Sciatic nerve (tissue), 2 donors: ENCODE measurements around the gene RNF213. TPM values are rescaled to one million over a fixed set of nuclear protein-coding genes. Genes with fewer than 3 reads are reported as not detected.

Experiments
- ATAC-seq: fragments of 200-7000 bp; cut with Tn5 transposase; one replicate; pipeline ENCODE4 v1.9.1; 2020; ENCODE audit warnings: mild to moderate bottlenecking, moderate library complexity
- DNase-seq: peaks from one replicate; pipeline ENCODE4 v3.0.0-alpha.2; 2020; ENCODE audit warnings: low spot score
- intact Hi-C: fragments of 100-400 bp; cut with DNase I; formaldehyde crosslinking; loops from one replicate; pipeline ENCODE4 v1.14.2; 2022
- total RNA-seq: library from RNA; stranded (reverse); fragmentation: NEBNext Ultra II Directional; extraction: Animal tissue kit (Norgen Biotek cat#: 25700); gene quantifications from one replicate; pipeline ENCODE4 v1.2.1, GENCODE V29; 2021
- donor health status: DM: no; HTN: no; CAD: no.
- donor health status: DM: no; HTN: no; CAD: no.

Gene RNF213
- total RNA-seq = 178 TPM

DNA sequence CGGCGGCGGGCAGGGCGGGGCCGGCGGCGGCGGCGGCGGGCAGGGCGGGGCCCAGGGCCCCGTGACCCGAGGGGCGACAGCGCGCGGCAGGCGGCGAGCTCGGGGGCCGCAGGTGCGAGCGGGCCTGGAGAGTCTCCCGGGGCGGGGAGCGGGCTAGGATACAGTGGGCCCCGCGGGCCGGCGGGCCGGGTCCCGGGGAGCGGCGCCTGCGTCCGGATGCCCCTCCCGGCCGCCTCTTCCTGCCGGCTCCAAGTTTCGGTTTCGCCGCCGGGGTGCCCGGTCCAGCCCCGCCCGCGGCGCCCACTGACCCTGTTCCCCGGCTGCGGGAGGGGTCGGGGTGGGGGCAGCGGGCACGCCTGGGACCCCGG is at the start of gene RNF213:
TSS of gene RNF213 (plus strand) at position 62 of the 368 bp plus-strand sequence. CDS start 2,830 bp downstream, outside the sequence.
- intact Hi-C loops = no loop called here
- DNase-seq (peak; percentile 77), ATAC-seq (peak; percentile 7)

DNA sequence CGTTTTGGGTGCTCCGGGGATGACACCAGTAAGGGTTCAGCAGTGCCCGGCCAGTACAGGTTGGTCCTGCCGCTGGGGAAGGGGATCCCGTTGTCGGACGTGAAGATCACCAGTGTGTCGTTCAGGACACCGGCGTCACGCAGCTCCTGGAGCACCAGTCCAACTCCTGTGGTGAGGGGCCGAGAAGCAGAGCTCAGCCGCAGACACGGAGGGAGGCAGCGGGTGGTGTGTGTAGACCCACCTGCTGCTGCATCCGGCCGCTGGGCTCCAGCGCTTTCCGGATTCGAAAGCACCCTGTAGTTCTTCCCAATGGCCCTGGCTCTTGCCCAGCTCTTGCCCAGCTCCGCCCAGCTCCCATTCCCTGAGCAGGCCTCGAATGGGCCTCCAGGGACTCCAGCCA is 48.5 kb upstream of the RNF213 start:
- intact Hi-C loops = no loop called here
- ATAC-seq (no peak), DNase-seq (no peak)

DNA sequence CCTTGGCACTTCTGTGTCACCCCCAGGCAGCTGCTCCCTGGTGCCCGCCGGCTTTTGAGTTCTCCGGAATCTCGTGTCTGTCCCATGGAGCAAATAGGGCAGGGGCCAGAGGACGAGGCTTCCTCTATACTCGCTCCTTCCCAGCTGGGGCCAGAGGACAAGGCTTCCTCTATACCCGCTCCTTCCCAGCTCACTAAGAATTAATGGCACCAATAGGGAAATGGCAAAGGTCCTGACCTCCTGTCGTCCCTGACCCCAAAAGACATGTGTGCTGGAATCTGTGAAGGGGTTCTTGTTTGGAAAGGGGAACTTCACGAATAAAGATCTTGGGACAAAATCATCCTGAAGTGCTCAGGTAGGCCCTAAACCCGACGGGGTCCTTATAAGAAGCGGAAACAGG is 48.1 kb upstream of the RNF213 start:
- DNase-seq = no peak
- no peak for ATAC-seq
- intact Hi-C loops = no loop called here

- intact Hi-C loops = no loop called here
- DNase-seq (no peak), ATAC-seq (no peak)
These were observed 47.5 kb upstream of the RNF213 start for GRCh38 chr17:80212962-80213642.

DNA sequence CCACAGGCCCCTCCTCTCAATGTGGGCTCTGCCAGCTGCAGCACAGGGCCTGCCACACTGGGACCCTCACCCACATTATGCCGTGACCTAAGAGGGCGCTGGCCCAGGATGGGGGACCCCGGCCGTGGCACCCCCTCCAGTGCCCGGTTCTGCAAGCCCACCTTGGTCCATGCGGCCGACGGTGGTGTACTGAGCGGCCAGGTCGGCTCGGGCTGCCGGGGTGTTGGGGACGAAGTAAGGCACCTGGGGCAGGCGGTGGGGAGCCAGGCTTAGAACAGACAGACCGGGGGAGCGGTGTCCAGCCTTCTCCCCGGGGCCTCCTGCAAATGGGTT is 47.0 kb upstream of the RNF213 start:
- DNase-seq (no peak), ATAC-seq (no peak)
- intact Hi-C loops = no loop called here

- ATAC-seq (no peak), DNase-seq (no peak)
- intact Hi-C loops = no loop called here
These were observed 46.4 kb upstream of the RNF213 start for GRCh38 chr17:80214012-80214877.

- DNase-seq = no peak
- intact Hi-C loops = no loop called here
- no peak for ATAC-seq
These were observed 45.8 kb upstream of the RNF213 start for GRCh38 chr17:80214878-80215210.

- no peak for ATAC-seq
- DNase-seq = no peak
- intact Hi-C loops = no loop called here
These were observed 43.9 kb upstream of the RNF213 start for GRCh38 chr17:80216473-80217456.

DNA sequence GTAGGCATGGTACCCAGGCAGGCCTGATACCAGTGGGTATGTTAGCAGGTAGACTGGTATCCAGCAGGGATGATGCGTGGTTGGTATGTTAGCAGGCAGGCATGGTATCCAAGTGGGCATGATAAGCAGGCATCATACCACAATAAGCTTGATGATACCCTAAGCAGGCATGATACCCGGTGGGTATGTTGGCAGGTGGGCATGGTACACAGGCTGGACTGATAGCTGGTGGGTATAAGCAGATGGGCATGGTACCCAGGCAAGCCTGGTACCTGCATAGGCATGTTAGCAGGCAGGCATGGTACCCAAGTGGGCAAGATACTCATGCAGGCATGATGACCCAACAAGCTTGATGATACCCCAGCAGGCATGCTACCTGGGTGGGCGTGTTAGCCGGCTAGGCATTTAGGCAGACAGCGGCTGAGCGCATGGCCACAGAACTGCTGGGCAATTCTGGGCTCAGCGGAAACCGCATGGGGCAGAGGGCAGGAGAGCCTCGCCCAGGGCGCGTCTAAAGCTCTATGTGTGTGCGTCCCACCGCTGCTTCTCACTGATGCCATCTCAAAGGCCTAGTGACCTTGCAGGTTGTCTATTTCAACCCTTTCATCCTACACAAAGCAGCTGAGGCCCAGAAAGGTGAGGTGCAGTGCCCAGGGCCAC is 42.8 kb upstream of the RNF213 start:
- ATAC-seq = no peak
- intact Hi-C loops = no loop called here
- DNase-seq = no peak

DNA sequence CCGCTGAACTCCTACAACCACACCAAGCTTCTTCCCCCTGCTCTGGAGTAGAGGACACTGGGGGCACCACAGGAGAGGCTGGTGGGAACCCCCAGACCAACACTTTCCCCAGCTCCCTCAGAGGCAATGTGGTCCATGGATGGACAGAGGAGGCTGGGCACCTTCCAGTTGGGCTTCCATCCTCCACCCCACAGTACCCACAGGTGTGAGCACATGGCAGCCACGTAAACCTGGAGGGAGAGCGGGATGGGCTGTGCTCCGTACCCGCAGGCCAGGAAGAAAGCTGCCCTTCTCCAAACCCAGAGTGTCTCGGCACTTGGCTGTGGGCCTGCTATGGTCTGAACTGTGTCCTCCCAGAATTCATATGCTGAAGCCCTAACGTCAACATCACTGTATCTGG is 42.3 kb upstream of the RNF213 start:
- DNase-seq (no peak), ATAC-seq (no peak)
- intact Hi-C loops = no loop called here

DNA sequence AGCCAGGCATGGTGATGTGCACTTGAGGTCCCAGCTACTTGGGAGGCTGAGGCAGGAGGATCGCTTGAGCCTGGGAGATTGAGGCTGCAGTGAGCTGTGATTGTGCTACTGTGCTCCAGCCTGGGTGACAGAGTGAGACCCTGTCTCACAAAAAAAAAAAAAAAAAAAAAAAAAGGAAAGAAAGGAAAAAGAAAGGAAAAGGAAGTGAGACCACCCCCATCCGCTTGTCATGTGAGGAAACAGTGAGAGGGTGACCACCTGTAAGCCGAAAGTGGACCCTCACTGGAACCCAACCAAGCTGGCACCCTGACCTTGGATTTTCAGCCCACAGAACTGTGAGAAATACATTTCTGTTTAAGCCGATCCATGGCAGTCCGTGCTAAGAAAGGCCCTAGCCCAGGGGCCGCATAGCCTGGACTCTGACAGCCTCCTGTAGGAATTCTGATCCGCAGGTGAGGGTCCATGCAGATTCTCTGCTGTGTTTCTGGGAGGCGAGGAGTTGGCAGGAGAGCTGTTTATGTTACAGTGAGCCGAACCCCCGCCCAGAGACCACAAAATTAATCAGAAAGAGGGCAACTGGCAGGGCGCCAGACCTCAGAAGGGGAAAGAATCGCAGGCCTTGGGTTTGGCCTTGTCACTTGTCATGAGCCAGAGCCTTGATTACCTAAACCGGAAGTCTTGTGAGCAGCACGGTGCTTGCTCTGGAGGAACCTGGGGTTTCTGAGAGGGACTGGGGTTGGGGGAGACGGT is 41.5 kb upstream of the RNF213 start:
- peak; percentile 87 for DNase-seq
- peak; percentile 71 for ATAC-seq
- intact Hi-C loops = no loop called here

- no peak for DNase-seq
- ATAC-seq = peak; percentile 29
- intact Hi-C loops = no loop called here
These were observed 40.9 kb upstream of the RNF213 start for GRCh38 chr17:80219763-80220053.

- intact Hi-C loops = no loop called here
- ATAC-seq = peak; percentile 81
- peak; percentile 89 for DNase-seq
These were observed 40.5 kb upstream of the RNF213 start, which contains the start of the genes SGSH and SLC26A11 for GRCh38 chr17:80220054-80220735. Gene SGSH (minus strand): TSS chr17:80220333. CDS start chr17:80220313, 20 bp downstream. Gene SLC26A11 (plus strand): TSS chr17:80220427. CDS start chr17:80221561, 1,134 bp downstream.

DNA sequence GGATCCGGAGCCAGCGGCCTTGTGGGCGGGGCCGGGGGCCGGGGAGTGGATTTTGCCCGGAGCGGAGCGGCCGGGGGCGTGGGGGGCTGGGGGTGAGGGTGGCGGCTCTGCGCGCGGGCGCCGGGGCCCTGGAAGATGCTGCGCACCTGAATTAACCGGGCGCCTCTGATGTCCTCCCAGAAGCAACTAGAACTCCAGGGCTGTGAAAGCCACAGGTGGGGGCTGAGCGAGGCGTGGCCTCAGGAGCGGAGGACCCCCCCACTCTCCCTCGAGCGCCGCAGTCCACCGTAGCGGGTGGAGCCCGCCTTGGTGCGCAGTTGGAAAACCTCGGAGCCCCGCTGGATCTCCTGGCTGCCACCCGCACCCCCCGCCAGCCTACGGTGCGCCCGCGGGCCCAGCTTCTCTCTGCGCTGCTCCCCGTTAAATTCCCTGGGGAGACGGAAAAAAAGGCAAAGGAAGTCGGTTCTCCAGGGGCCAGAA is 39.9 kb upstream of the RNF213 start:
- DNase-seq (no peak), ATAC-seq (peak; percentile 39)
- intact Hi-C loops = no loop called here

- ATAC-seq = no peak
- no peak for DNase-seq
- intact Hi-C loops = no loop called here
These were observed 39.1 kb upstream of the RNF213 start for GRCh38 chr17:80221351-80222105.

DNA sequence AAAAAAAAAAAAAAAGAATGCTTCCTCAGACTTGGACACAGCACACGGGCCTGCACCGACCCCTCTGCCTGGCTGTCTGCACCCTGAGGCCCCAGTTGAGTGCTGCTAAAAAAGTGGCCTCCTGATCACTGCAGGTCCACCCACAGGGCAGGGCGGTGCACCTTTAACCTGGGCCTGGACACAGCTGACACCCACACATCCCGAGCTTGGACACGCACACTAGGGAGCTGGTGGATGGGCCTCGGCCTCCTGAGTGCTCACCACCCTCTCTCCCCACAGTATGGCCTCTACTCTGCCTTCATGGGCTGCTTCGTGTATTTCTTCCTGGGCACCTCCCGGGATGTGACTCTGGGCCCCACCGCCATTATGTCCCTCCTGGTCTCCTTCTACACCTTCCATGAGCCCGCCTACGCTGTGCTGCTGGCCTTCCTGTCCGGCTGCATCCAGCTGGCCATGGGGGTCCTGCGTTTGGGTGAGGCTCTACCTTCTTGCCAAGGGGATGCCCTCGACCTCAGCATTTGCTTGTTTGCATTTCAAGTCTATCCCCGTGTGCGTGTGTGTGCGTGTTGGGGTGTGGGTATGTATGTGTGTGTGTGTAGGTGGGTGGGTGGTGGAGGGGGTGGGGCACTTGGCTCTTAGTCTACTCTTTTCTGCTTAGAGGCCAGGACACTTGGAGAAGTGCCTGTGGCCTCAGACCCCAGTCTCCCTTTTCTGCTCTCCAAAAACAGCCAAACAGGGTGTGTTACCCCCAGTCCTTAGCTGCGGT is 38.1 kb upstream of the RNF213 start:
- ATAC-seq (no peak), DNase-seq (no peak)
- intact Hi-C loops = no loop called here
